Measurements from ENCODE around the gene RPL41.
"Not testable (repeated sequence)": the region's sequence is repeated elsewhere in the genome, so short reads cannot be mapped to it uniquely, and the experiment has no call there.

The RPL41 gene

DNA sequence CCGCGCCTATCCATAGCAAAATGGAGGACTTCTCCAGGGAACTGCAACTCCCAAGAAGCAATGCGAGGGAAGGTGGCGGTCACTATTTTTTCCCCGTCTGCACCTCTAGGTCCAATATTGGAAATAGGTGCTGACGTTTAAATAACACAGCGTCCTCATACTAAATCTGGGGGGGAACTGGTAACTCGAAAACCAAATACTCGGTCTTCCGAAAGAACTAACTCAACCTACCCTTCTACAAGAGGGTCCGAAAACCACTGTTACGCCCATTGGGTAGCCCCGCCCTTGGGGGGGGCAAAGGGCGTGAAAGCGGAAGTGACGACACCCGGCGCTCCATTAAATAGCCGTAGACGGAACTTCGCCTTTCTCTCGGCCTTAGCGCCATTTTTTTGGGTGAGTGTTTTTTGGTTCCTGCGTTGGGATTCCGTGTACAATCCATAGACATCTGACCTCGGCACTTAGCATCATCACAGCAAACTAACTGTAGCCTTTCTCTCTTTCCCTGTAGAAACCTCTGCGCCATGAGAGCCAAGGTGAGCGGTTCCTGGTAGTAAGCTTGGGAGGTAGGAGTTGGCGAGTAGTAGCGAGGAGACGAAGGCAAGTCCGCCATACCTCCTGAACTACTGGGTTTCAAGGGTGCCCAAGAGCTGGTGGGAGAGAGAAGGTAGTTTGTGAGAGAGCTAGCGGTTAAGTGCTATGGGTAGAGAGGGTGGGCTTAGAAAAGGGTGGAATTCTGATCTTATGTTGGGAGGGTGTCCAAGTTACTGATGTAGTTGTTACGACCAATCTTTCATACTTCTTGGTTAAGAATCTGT is at the start of gene RPL41:
Gene RPL41, plus strand, starts transcription at position 367 of the 815 bp plus-strand sequence.
- peak within 1 kb of the TSS; percentile 95 for H3K4me3 ChIP-seq (ENCODE audit: low read length)
- TF ChIP-seq ZNF274 (IDR thresholded peaks at IDR 0.05; ENCODE audit: low read depth, low read length): no peak

GRCh38 chr12:56071648-56072047 is 44.8 kb upstream of the RPL41 start:
- no peak overlapping the region for H3K4me3 ChIP-seq (ENCODE audit: low read length)
- no peak for TF ChIP-seq ZNF274 (IDR thresholded peaks at IDR 0.05; ENCODE audit: low read depth, low read length)

GRCh38 chr12:56074396-56074795 is 42.0 kb upstream of the RPL41 start:
- no peak overlapping the region for H3K4me3 ChIP-seq (ENCODE audit: low read length)
- no peak for TF ChIP-seq ZNF274 (IDR thresholded peaks at IDR 0.05; ENCODE audit: low read depth, low read length)

DNA sequence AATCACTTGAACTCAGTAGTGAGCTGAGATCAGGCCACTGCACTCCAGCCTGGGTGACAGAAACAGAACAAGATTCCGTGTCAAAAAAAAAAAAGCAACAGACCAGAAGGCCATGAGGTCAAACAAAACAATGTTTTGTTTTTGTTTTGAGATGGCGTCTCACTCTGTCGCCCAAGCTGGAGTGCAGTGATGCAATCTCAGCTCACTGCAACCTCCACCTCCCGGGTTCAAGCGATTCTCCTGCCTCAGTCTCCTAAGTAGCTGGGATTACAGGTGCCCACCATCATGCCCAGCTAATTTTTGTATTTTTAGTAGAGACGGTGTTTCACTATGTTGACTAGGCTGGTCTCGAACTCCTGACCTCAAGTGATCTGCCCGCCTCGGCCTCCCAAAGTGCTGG is 38.5 kb upstream of the RPL41 start:
- not testable (repeated sequence) for H3K4me3 ChIP-seq (ENCODE audit: low read length)

- no peak for TF ChIP-seq ZNF274 (IDR thresholded peaks at IDR 0.05; ENCODE audit: low read depth, low read length)
- no peak overlapping the region for H3K4me3 ChIP-seq (ENCODE audit: low read length)
These were observed 38.0 kb upstream of the RPL41 start for GRCh38 chr12:56078427-56078826.

DNA sequence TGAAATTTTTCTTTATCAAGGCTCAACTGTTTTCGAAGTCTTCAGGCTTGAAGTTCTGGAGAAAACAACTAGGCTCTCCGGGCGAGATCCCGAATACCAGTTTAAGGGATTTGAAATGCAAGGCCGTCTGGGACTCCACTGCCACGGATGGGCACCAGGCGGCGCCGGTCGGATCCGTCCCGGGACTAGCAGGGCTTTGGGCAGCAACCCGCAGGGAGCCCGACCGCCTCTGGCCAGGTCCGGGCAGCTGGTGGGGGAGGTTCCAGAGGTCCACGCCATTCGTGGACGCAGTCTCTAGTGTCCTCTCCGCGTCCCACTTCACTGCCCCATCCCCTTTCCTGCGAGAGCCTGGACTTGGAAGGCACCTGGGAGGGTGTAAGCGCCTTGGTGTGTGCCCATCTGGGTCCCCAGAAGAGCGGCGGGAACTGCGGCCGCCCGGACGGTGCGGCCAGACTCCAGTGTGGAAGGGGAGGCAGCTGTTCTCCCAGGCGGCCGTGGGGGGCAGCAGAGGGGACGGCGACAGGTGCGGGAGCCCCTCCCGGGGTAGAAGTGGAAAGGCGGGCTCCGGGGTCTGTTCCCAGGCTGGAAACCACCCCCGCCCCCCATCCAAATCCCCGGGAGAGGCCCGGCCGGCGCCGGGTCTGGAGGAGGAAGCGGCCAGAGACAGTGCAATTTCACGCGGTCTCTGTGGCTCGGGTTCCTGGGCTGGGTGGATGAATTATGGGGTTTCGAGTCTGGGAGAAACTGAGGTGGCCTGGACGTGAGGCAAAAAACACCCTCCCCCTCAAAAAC is 37.3 kb upstream of the RPL41 start:
- no peak for TF ChIP-seq ZNF274 (IDR thresholded peaks at IDR 0.05; ENCODE audit: low read depth, low read length)

GRCh38 chr12:56079723-56080555 is 36.5 kb upstream of the RPL41 start, which contains the start of gene ERBB3:
TSS of gene ERBB3 (plus strand) at chr12:56080165. CDS start at chr12:56080301, 136 bp downstream.
- no peak for TF ChIP-seq ZNF274 (IDR thresholded peaks at IDR 0.05; ENCODE audit: low read depth, low read length)
- peak within 1 kb of the TSS; percentile 45; the same call in 1 of the 2 replicates for H3K4me3 ChIP-seq (ENCODE audit: low read length)

More for the DNA sequence above, 37.3 kb upstream of the RPL41 start:
- peak overlapping the region; percentile 45; the same call in 1 of the 2 replicates for H3K4me3 ChIP-seq (ENCODE audit: low read length)

DNA sequence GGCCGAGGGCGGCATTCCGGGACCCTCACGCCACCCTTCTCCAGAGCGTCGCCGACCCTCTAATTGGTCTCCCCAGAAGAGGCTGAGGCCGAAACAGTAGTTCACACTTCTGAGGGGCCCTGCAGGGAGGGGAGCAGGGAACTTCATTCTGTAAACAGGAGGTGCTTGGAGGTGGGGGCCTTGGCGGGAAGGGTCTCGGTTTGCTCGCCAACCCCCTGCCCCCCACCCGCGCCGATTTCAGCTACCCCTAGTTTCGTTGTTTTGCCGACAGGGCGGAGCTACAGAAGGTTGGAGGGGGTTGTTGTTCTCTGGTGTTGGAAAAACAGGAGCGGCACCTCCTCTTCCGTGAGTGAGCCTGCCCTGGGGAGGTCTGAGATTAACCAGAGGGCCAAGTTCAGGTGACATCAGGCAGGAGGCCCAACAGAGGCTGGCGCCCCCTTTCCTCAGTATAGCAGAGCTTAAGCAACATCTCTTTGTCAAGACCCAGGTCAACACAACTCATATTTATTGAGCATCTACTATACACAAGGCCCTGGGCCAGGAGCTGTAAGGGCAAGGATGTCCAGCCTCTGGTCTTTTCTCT is 35.8 kb upstream of the RPL41 start:
- no peak for TF ChIP-seq ZNF274 (IDR thresholded peaks at IDR 0.05; ENCODE audit: low read depth, low read length)
- no peak overlapping the region for H3K4me3 ChIP-seq (ENCODE audit: low read length)

GRCh38 chr12:56081393-56082347 is 34.8 kb upstream of the RPL41 start:
- no peak overlapping the region for H3K4me3 ChIP-seq (ENCODE audit: low read length)
- TF ChIP-seq ZNF274 (IDR thresholded peaks at IDR 0.05; ENCODE audit: low read depth, low read length): no peak

DNA sequence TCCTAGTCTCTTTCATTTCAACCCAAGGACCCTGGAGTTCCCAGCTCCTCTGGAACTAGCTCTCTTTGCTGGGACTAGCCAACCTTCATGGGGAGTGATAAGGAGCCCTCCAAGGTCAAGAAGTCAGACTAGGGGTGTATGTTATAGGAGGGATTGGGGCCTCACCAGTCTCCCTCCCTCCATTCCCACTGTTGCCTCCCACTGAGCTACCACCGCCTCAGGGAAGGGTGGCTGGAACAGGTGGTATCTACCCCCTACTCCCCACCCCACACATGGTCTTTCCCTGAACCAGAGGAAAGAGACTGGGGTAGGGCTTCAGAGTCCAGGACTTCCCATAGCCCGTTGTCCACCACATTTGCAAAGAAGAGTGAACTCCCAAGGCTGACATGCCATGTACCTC is 34.1 kb upstream of the RPL41 start:
- no peak overlapping the region for H3K4me3 ChIP-seq (ENCODE audit: low read length)
- no peak for TF ChIP-seq ZNF274 (IDR thresholded peaks at IDR 0.05; ENCODE audit: low read depth, low read length)

- no peak for TF ChIP-seq ZNF274 (IDR thresholded peaks at IDR 0.05; ENCODE audit: low read depth, low read length)
- no peak overlapping the region for H3K4me3 ChIP-seq (ENCODE audit: low read length)
These were observed 33.5 kb upstream of the RPL41 start for GRCh38 chr12:56082967-56083366.

- no peak for TF ChIP-seq ZNF274 (IDR thresholded peaks at IDR 0.05; ENCODE audit: low read depth, low read length)
- H3K4me3 ChIP-seq (ENCODE audit: low read length): no peak overlapping the region
These were observed 31.4 kb upstream of the RPL41 start for GRCh38 chr12:56084958-56085543.
